ENCODE results near the gene UBE2U.

Gene UBE2U

GRCh38 chr1:64302971-64303370, 99.5 kb downstream of the UBE2U start:
- H3K27me3 ChIP-seq (ENCODE audit: insufficient read depth, low read depth) = no peaks in the 10 kb centered on the region
- no peak overlapping the region for H3K4me2 ChIP-seq
- no peaks in the 10 kb centered on the region for H3K4me1 ChIP-seq (ENCODE audit: low read depth, poor library complexity, severe bottlenecking)
- no peaks in the 10 kb centered on the region for H3K79me2 ChIP-seq (ENCODE audit: insufficient read depth, low read depth)
- H3K4me3 ChIP-seq (IDR thresholded peaks at IDR 0.05; ENCODE audit: insufficient read depth, low read depth, low read length) = no peak overlapping the region
- no peaks in the 10 kb centered on the region for H4K20me1 ChIP-seq (ENCODE audit: insufficient read depth)
- H2AFZ ChIP-seq (ENCODE audit: low read depth) = no peak overlapping the region
- H3K9ac ChIP-seq = no peak overlapping the region
- no peak for TF ChIP-seq CTCF (conservative IDR thresholded peaks at IDR 0.05; ENCODE audit: low read depth, low read length)
- H3K27ac ChIP-seq = no peak overlapping the region
- no peaks in the 10 kb centered on the region for H3K36me3 ChIP-seq (ENCODE audit: insufficient read depth)

GRCh38 chr1:64304823-64305222, 101.4 kb downstream of the UBE2U start:
- H3K27me3 ChIP-seq (ENCODE audit: insufficient read depth, low read depth) = no peaks in the 10 kb centered on the region
- no peak for TF ChIP-seq CTCF (conservative IDR thresholded peaks at IDR 0.05; ENCODE audit: low read depth, low read length)
- H3K36me3 ChIP-seq (ENCODE audit: insufficient read depth) = no peaks in the 10 kb centered on the region
- H3K9ac ChIP-seq = no peak overlapping the region
- H2AFZ ChIP-seq (ENCODE audit: low read depth) = no peak overlapping the region
- H4K20me1 ChIP-seq (ENCODE audit: insufficient read depth) = no peaks in the 10 kb centered on the region
- H3K4me1 ChIP-seq (ENCODE audit: low read depth, poor library complexity, severe bottlenecking) = no peaks in the 10 kb centered on the region
- no peak overlapping the region for H3K27ac ChIP-seq
- no peaks in the 10 kb centered on the region for H3K79me2 ChIP-seq (ENCODE audit: insufficient read depth, low read depth)
- H3K4me2 ChIP-seq = no peak overlapping the region
- no peak overlapping the region for H3K4me3 ChIP-seq (IDR thresholded peaks at IDR 0.05; ENCODE audit: insufficient read depth, low read depth, low read length)

GRCh38 chr1:64308866-64309265, 105.4 kb downstream of the UBE2U start:
- H3K36me3 ChIP-seq (ENCODE audit: insufficient read depth) = no peaks in the 10 kb centered on the region
- no peak overlapping the region for H3K4me2 ChIP-seq
- H2AFZ ChIP-seq (ENCODE audit: low read depth) = no peak overlapping the region
- H3K4me3 ChIP-seq (IDR thresholded peaks at IDR 0.05; ENCODE audit: insufficient read depth, low read depth, low read length) = no peak overlapping the region
- H3K27ac ChIP-seq = no peak overlapping the region
- no peaks in the 10 kb centered on the region for H3K79me2 ChIP-seq (ENCODE audit: insufficient read depth, low read depth)
- no peaks in the 10 kb centered on the region for H3K27me3 ChIP-seq (ENCODE audit: insufficient read depth, low read depth)
- no peak for TF ChIP-seq CTCF (conservative IDR thresholded peaks at IDR 0.05; ENCODE audit: low read depth, low read length)
- no peaks in the 10 kb centered on the region for H4K20me1 ChIP-seq (ENCODE audit: insufficient read depth)
- H3K9ac ChIP-seq = no peak overlapping the region
- H3K4me1 ChIP-seq (ENCODE audit: low read depth, poor library complexity, severe bottlenecking) = no peaks in the 10 kb centered on the region

GRCh38 chr1:64309431-64309831, 106.0 kb downstream of the UBE2U start:
- no peak for TF ChIP-seq CTCF (conservative IDR thresholded peaks at IDR 0.05; ENCODE audit: low read depth, low read length)
- no peak overlapping the region for H2AFZ ChIP-seq (ENCODE audit: low read depth)
- no peak overlapping the region for H3K4me3 ChIP-seq (IDR thresholded peaks at IDR 0.05; ENCODE audit: insufficient read depth, low read depth, low read length)
- H3K36me3 ChIP-seq (ENCODE audit: insufficient read depth) = no peaks in the 10 kb centered on the region
- no peaks in the 10 kb centered on the region for H4K20me1 ChIP-seq (ENCODE audit: insufficient read depth)
- H3K79me2 ChIP-seq (ENCODE audit: insufficient read depth, low read depth) = no peaks in the 10 kb centered on the region
- H3K27ac ChIP-seq = no peak overlapping the region
- H3K4me2 ChIP-seq = no peak overlapping the region
- no peaks in the 10 kb centered on the region for H3K4me1 ChIP-seq (ENCODE audit: low read depth, poor library complexity, severe bottlenecking)
- no peaks in the 10 kb centered on the region for H3K27me3 ChIP-seq (ENCODE audit: insufficient read depth, low read depth)
- H3K9ac ChIP-seq = no peak overlapping the region

GRCh38 chr1:64310760-64311159, 107.3 kb downstream of the UBE2U start:
- Histone ChIP-seq H3K9ac (no peak overlapping the region), H3K4me1 (ENCODE audit: low read depth, poor library complexity, severe bottlenecking) (no peaks in the 10 kb centered on the region), H3K4me2 (no peak overlapping the region), H3K79me2 (ENCODE audit: insufficient read depth, low read depth) (no peaks in the 10 kb centered on the region), H3K36me3 (ENCODE audit: insufficient read depth) (no peaks in the 10 kb centered on the region), H3K27ac (no peak overlapping the region), H4K20me1 (ENCODE audit: insufficient read depth) (no peaks in the 10 kb centered on the region), H3K27me3 (ENCODE audit: insufficient read depth, low read depth) (no peaks in the 10 kb centered on the region), H2AFZ (ENCODE audit: low read depth) (no peak overlapping the region), H3K4me3 (IDR thresholded peaks at IDR 0.05; ENCODE audit: insufficient read depth, low read depth, low read length) (no peak overlapping the region)
- no peak for TF ChIP-seq CTCF (conservative IDR thresholded peaks at IDR 0.05; ENCODE audit: low read depth, low read length)

Data from KMS-11 (cell line).